NCI-H146 treated with DMSO at 0.1 percent for 48 hours (cell line): ENCODE results near the gene HYAL3.
A peak's percentile ranks its signal among the peaks of the same experiment; 100 is the strongest.

Source experiments
- DNase-seq: peaks from one replicate; lab custom pipeline; 2025; ENCODE audit not compliant: unreplicated experiment; lab: John Stamatoyannopoulos, UW

The HYAL3 gene

GRCh38 chr3:50298836-50299637, at the start of gene HYAL3, which contains the start of gene NAA80:
Gene HYAL3, minus strand, starts transcription at chr3:50299405. Its CDS starts 3,803 bp downstream, at chr3:50295602.
Gene NAA80, minus strand, starts transcription at chr3:50299405. Its CDS starts 1,942 bp downstream, at chr3:50297463.
- peak; percentile 87 for DNase-seq

GRCh38 chr3:50347187-50347813, 48.1 kb upstream of the HYAL3 start:
- DNase-seq: peak; percentile 35

- peak; percentile 13 for DNase-seq
Observed at GRCh38 chr3:50345586-50346234, 46.5 kb upstream of the HYAL3 start, which contains the start of gene ZMYND10. Gene ZMYND10, minus strand, starts transcription at chr3:50345732. Its CDS starts 153 bp downstream, at chr3:50345579.

GRCh38 chr3:50345008-50345407, 45.8 kb upstream of the HYAL3 start:
- no peak for DNase-seq

GRCh38 chr3:50342813-50343633, 43.8 kb upstream of the HYAL3 start:
- DNase-seq: no peak

GRCh38 chr3:50341996-50342650, 42.9 kb upstream of the HYAL3 start:
- no peak for DNase-seq

- DNase-seq: no peak
Observed at GRCh38 chr3:50341537-50341936, 42.3 kb upstream of the HYAL3 start.

GRCh38 chr3:50340448-50341329, 41.5 kb upstream of the HYAL3 start, which contains the start of gene RASSF1:
Gene RASSF1, minus strand, starts transcription at chr3:50340836. Its CDS starts 31 bp downstream, at chr3:50340805.
- DNase-seq: no peak

- no peak for DNase-seq
Observed at GRCh38 chr3:50340147-50340447, 40.9 kb upstream of the HYAL3 start.

- DNase-seq: no peak
Observed at GRCh38 chr3:50339485-50340146, 40.4 kb upstream of the HYAL3 start.

GRCh38 chr3:50338965-50339364, 39.8 kb upstream of the HYAL3 start:
- DNase-seq: no peak

GRCh38 chr3:50337175-50337861, 38.1 kb upstream of the HYAL3 start:
- DNase-seq: peak; percentile 90

GRCh38 chr3:50336452-50337174, 37.4 kb upstream of the HYAL3 start:
- DNase-seq: no peak

- DNase-seq: no peak
Observed at GRCh38 chr3:50334339-50335075, 35.3 kb upstream of the HYAL3 start.

- no peak for DNase-seq
Observed at GRCh38 chr3:50333744-50334328, 34.6 kb upstream of the HYAL3 start.

GRCh38 chr3:50331364-50331907, 32.2 kb upstream of the HYAL3 start:
- DNase-seq: no peak
